ENCODE measurements around the gene NEURL3. TPM values are rescaled to one million over a fixed set of nuclear protein-coding genes. Genes with fewer than 3 reads are reported as not detected.

NEURL3 gene
- total RNA-seq, 5 donors from 2014 or later (not counting 1 experiment from before 2014, with no cell fraction given) = 0.23 TPM; not detected in 4

DNA sequence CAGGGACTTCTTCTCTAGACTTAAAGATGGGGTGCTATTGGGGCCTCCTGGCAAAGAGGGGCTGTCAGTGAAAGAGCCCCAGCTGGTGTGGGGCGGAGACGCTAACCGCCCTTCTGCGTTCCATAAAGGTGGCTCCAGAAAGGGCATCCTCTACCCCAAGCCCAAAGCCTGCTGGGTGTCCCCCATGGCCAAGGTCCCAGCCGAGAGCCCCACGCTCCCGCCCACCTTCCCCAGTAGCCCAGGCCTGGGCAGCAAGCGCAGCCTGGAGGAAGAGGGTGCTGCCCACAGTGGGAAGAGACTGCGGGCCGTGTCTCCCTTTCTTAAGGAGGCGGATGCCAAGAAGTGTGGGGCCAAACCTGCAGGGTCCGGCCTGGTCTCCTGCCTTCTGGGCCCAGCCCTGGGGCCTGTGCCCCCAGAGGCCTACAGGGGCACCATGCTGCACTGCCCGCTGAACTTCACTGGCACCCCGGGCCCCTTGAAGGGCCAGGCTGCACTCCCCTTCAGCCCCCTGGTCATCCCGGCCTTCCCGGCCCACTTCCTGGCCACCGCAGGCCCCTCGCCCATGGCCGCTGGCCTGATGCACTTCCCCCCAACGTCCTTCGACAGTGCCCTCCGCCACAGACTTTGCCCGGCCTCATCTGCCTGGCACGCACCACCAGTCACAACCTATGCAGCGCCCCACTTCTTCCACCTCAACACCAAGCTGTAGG lies 46.6 kb upstream of the NEURL3 start:
- H3K36me3 ChIP-seq (ENCODE audit: control insufficient read depth in 2 of 2, extremely low read depth in 1 of 2, insufficient read depth in 1 of 2, low read length in 1 of 2) = peaks cover 24 to 59% of the 10 kb centered on the region in 2 donors
- ATAC-seq (replicated peaks in 1 of 4) = peak in 1 of 4 experiments; percentile 3
- H3K27ac ChIP-seq (ENCODE audit: low read length) = no peak overlapping the region
- H3K4me1 ChIP-seq (ENCODE audit: control insufficient read depth in 1 of 2, extremely low read depth in 1 of 2, insufficient read depth in 2 of 2, low read length in 2 of 2) = peaks cover 5 to 30% of the 10 kb centered on the region in 2 experiments
- H3K27ac Mint-ChIP-seq = no peak overlapping the region
- peaks cover 15% of the 10 kb centered on the region for H3K36me3 Mint-ChIP-seq
- POLR2A ChIA-PET = interaction anchor here (0.8 to 1.9 kb wide), 2 partner anchors 11 to 13 kb away, joined by 3 to 5 read pairs; no protein-coding TSS in a partner anchor
- no peaks in the 10 kb centered on the region for H3K27me3 ChIP-seq (replicated peaks in 1 of 2; ENCODE audit: control insufficient read depth in 2 of 2, extremely low read depth in 1 of 2, insufficient read depth in 2 of 2, low read length in 1 of 2)
- WGBS (ENCODE audit: insufficient coverage) = 88% methylated on average over 18 of the region's 25 CpGs
- no peaks in the 10 kb centered on the region for H3K27me3 Mint-ChIP-seq
- no peak overlapping the region for H3K4me3 ChIP-seq (ENCODE audit: control insufficient read depth in 1 of 2, extremely low read depth in 1 of 2, low read length in 1 of 2)
- CTCF ChIA-PET = interaction anchor here in 1 of 2 donors (3.6 kb wide), 1 partner anchor 12 kb away, joined by 48 read pairs; the partner anchor contains the start of gene ARID5A
- H3K9me3 ChIP-seq = no peaks in the 10 kb centered on the region
- H3K9me3 Mint-ChIP-seq = no peaks in the 10 kb centered on the region
- peak in 1 of 35 experiments; percentile 11 for DNase-seq
- H3K4me1 Mint-ChIP-seq = peaks cover 31 to 41% (median 37%) of the 10 kb centered on the region in 3 donors
- H3K4me3 Mint-ChIP-seq = peak overlapping the region in 1 of 3 donors; percentile 49

DNA sequence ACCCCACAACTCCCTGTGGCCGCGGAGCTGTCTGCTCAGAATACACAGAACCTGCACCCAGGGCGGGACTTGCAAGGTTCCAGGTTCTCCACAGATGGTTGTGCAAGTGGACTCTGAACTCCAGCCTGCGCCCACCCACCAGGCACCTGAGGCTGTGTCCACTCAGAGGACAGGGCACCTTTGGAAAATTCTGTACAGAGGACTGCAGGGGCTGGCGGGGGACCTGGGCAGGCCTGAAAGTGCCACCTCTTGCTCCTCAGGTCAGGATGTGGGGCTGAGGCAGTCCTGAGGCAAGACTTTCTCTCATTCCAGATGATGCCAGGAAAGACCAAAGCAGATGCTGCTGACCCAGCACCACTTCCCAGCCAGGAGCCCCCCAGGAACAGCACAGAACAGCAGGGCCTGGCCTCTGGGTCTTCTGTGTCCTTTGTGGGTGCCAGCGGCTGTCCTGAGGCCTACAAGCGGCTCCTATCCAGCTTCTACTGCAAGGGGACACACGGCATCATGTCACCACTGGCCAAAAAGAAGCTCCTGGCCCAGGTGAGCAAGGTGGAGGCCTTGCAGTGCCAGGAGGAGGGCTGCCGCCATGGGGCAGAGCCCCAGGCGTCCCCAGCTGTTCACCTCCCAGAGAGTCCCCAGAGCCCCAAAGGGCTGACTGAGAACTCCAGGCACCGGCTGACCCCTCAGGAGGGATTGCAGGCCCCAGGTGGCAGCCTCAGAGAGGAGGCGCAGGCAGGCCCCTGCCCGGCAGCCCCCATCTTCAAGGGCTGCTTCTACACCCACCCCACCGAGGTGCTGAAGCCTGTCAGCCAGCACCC lies 45.8 kb upstream of the NEURL3 start:
- H3K36me3 Mint-ChIP-seq = peaks cover 20% of the 10 kb centered on the region
- no peaks in the 10 kb centered on the region for H3K27me3 ChIP-seq (replicated peaks in 1 of 2; ENCODE audit: control insufficient read depth in 2 of 2, extremely low read depth in 1 of 2, insufficient read depth in 2 of 2, low read length in 1 of 2)
- POLR2A ChIA-PET = interaction anchor here in 1 of 2 donors (1.9 kb wide), 1 partner anchor 11 kb away, joined by 5 read pairs; no protein-coding TSS in a partner anchor

DNA sequence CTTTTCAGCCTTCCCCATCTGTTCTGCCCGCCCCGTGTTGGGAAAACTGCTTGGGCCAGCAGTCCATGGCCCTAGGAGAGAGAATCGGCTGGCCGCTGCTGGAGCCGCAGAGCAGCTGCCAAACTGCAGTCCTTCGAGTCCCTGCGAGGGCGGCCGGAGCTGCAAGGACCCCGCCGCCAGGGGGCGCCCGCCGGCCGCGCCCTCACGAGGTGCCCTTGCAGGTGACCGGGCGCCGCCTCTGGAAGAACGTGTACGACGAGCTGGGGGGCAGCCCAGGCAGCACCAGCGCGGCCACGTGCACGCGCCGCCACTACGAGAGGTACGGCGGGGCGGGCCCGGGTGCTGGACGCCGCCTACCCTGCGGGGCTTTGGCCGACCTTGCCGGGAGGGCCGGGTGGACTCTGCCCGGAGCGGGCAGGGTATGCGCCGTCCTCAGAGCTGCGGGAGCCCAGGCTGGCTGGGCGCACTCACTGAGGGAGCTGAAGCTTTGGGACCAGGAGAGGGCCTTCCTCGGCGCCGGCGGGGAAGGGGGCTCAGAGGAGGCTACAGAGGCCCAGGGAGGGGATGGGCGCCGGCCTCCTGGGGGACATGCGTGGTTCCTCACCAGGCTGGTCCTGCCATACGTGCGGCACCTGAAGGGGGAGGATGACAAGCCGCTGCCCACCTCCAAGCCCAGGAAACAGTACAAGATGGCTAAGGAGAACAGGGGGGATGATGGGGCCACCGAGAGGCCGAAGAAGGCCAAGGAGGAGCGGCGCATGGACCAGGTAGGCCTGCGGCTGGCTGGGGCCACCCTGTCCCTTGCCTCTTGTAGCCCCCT lies 45.0 kb upstream of the NEURL3 start:
- 93% methylated on average over 55 of the region's 61 CpGs for WGBS (ENCODE audit: insufficient coverage)
- POLR2A ChIA-PET = interaction anchor here (0.6 to 1.9 kb wide), 3 partner anchors 10 to 285 kb away, joined by 3 to 5 read pairs (median 4); no protein-coding TSS in a partner anchor

More for the DNA sequence above, 45.8 kb upstream of the NEURL3 start:
- Histone ChIP-seq H3K9me3 (no peaks in the 10 kb centered on the region), H3K4me3 (ENCODE audit: control insufficient read depth in 1 of 2, extremely low read depth in 1 of 2, low read length in 1 of 2) (no peak overlapping the region), H3K4me1 (ENCODE audit: control insufficient read depth in 1 of 2, extremely low read depth in 1 of 2, insufficient read depth in 2 of 2, low read length in 2 of 2) (peaks cover 12 to 37% of the 10 kb centered on the region in 2 experiments), H3K36me3 (ENCODE audit: control insufficient read depth in 2 of 2, extremely low read depth in 1 of 2, insufficient read depth in 1 of 2, low read length in 1 of 2) (peaks cover 29 to 65% of the 10 kb centered on the region in 2 donors), H3K27ac (ENCODE audit: low read length) (no peak overlapping the region)
- H3K9me3 Mint-ChIP-seq = no peaks in the 10 kb centered on the region
- WGBS (ENCODE audit: insufficient coverage) = 96% methylated on average over 10 of the region's 14 CpGs
- H3K4me3 Mint-ChIP-seq = no peak overlapping the region
- CTCF ChIA-PET = interaction anchor here in 1 of 2 donors (3.6 kb wide), 1 partner anchor 11 kb away, joined by 48 read pairs; the partner anchor contains the start of gene ARID5A
- H3K27me3 Mint-ChIP-seq = no peaks in the 10 kb centered on the region
- no peak overlapping the region for H3K27ac Mint-ChIP-seq
- ATAC-seq (replicated peaks in 1 of 4) = no peak
- no peak for DNase-seq
- peaks cover 39 to 44% (median 41%) of the 10 kb centered on the region in 3 donors for H3K4me1 Mint-ChIP-seq

DNA sequence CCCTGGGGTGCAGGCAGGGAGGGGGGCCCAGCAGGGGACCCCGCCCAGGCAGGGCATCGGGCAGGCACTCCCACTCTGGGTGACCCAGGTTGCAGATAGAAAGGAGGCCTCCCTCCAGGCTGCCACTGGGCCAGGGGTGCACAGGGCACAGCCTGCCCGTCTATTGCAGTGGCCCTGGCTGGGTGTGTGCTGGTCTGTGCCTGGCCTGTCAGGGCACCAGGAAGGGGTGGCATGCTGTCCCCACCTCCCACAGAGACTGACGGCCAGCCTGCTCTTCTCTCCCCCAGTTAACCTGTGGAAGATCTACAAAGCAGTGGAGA lies 44.3 kb upstream of the NEURL3 start:
- H3K9me3 Mint-ChIP-seq = no peaks in the 10 kb centered on the region
- ChIA-PET POLR2A (interaction anchor here (0.6 to 1.0 kb wide), 2 partner anchors 10 to 286 kb away, joined by 3 to 4 read pairs; no protein-coding TSS in a partner anchor), CTCF (no interaction called here)
- Histone ChIP-seq H3K4me3 (ENCODE audit: control insufficient read depth in 1 of 2, extremely low read depth in 1 of 2, low read length in 1 of 2) (no peak overlapping the region), H3K27me3 (replicated peaks in 1 of 2; ENCODE audit: control insufficient read depth in 2 of 2, extremely low read depth in 1 of 2, insufficient read depth in 2 of 2, low read length in 1 of 2) (no peaks in the 10 kb centered on the region), H3K4me1 (ENCODE audit: control insufficient read depth in 1 of 2, extremely low read depth in 1 of 2, insufficient read depth in 2 of 2, low read length in 2 of 2) (peaks cover 16 to 49% of the 10 kb centered on the region in 2 experiments), H3K9me3 (no peaks in the 10 kb centered on the region), H3K27ac (ENCODE audit: low read length) (no peak overlapping the region), H3K36me3 (ENCODE audit: control insufficient read depth in 2 of 2, extremely low read depth in 1 of 2, insufficient read depth in 1 of 2, low read length in 1 of 2) (peaks cover 29 to 70% of the 10 kb centered on the region in 2 donors)
- H3K27me3 Mint-ChIP-seq = no peaks in the 10 kb centered on the region
- DNase-seq (no peak), ATAC-seq (replicated peaks in 1 of 4) (no peak)
- 100% methylated on average over 1 of the region's 4 CpGs for whole genome bisulfite sequencing (ENCODE audit: insufficient coverage)
- H3K36me3 Mint-ChIP-seq = peaks cover 29% of the 10 kb centered on the region
- H3K4me1 Mint-ChIP-seq = peaks cover 50 to 54% (median 50%) of the 10 kb centered on the region in 3 donors
- peak overlapping the region in 1 of 3 donors; percentile 31 for H3K4me3 Mint-ChIP-seq
- H3K27ac Mint-ChIP-seq = no peak overlapping the region

More for the DNA sequence above, 45.0 kb upstream of the NEURL3 start:
- Histone ChIP-seq H3K36me3 (ENCODE audit: control insufficient read depth in 2 of 2, extremely low read depth in 1 of 2, insufficient read depth in 1 of 2, low read length in 1 of 2) (peaks cover 29 to 66% of the 10 kb centered on the region in 2 donors), H3K27ac (ENCODE audit: low read length) (no peak overlapping the region), H3K4me3 (ENCODE audit: control insufficient read depth in 1 of 2, extremely low read depth in 1 of 2, low read length in 1 of 2) (no peak overlapping the region), H3K9me3 (no peaks in the 10 kb centered on the region), H3K27me3 (replicated peaks in 1 of 2; ENCODE audit: control insufficient read depth in 2 of 2, extremely low read depth in 1 of 2, insufficient read depth in 2 of 2, low read length in 1 of 2) (no peaks in the 10 kb centered on the region), H3K4me1 (ENCODE audit: control insufficient read depth in 1 of 2, extremely low read depth in 1 of 2, insufficient read depth in 2 of 2, low read length in 2 of 2) (peaks cover 16 to 45% of the 10 kb centered on the region in 2 experiments)
- Mint-ChIP-seq H3K36me3 (peaks cover 24% of the 10 kb centered on the region), H3K4me3 (peak overlapping the region in 1 of 3 donors; percentile 31), H3K9me3 (no peaks in the 10 kb centered on the region), H3K27me3 (no peaks in the 10 kb centered on the region), H3K4me1 (peaks cover 47 to 52% (median 48%) of the 10 kb centered on the region in 3 donors), H3K27ac (no peak overlapping the region)
- CTCF ChIA-PET = no interaction called here
- DNase-seq (no peak), ATAC-seq (replicated peaks in 1 of 4) (no peak)

DNA sequence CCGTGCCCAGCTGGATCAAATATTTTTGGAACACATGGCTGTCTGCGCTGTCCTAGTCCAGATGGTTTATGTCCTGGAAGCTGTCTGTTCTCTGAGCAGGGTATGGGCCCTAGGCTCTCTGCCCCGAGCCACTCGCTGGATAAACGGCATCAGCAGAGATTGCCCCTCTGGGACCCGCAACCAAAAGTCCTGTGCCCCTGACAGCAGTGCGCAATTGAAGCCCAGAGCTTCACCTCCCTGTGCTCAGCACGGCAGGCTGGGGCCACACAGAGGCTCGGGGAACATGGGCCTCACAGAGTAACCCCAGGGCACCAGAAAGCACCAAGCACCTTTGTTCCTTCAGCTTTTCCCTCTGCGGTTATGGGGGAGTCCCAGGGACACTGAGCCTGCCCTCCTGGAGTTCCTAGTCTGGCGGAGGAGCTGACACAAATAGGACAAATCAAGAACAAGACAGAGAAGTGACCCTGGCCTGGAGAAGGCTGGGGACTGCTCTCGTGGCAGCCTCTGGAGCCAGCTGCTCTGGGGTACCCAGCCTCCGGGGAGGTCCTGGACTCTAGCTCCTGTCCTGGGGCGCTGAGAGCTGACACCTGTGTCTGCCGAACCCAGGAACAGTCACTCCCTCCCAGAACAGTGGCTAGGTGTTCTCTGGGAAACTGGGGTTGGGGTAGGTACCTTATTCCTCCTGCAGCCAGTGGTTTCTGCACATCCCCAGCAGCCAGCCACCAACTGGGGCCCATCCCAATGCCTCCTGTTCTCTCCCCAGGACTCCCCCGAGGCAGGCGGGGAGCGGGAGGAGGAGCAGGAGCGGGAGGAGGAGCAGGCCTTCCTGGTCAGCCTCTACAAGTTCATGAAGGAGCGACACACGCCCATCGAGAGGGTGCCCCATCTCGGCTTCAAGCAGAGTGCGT lies 43.7 kb upstream of the NEURL3 start:
- peaks cover 50 to 55% (median 50%) of the 10 kb centered on the region in 3 donors for H3K4me1 Mint-ChIP-seq

More for the DNA sequence above, 43.7 kb upstream of the NEURL3 start:
- no peak for DNase-seq
- no peak for ATAC-seq (replicated peaks in 1 of 4)
- H3K9me3 Mint-ChIP-seq = no peaks in the 10 kb centered on the region
- Histone ChIP-seq H3K4me3 (ENCODE audit: control insufficient read depth in 1 of 2, extremely low read depth in 1 of 2, low read length in 1 of 2) (no peak overlapping the region), H3K27ac (ENCODE audit: low read length) (no peak overlapping the region), H3K27me3 (replicated peaks in 1 of 2; ENCODE audit: control insufficient read depth in 2 of 2, extremely low read depth in 1 of 2, insufficient read depth in 2 of 2, low read length in 1 of 2) (no peaks in the 10 kb centered on the region), H3K36me3 (ENCODE audit: control insufficient read depth in 2 of 2, extremely low read depth in 1 of 2, insufficient read depth in 1 of 2, low read length in 1 of 2) (peaks cover 29 to 74% of the 10 kb centered on the region in 2 donors), H3K4me1 (ENCODE audit: control insufficient read depth in 1 of 2, extremely low read depth in 1 of 2, insufficient read depth in 2 of 2, low read length in 2 of 2) (peaks cover 16 to 46% of the 10 kb centered on the region in 2 experiments), H3K9me3 (no peaks in the 10 kb centered on the region)
- WGBS (ENCODE audit: insufficient coverage) = 97% methylated on average over 20 of the region's 24 CpGs
- peaks cover 35% of the 10 kb centered on the region for H3K36me3 Mint-ChIP-seq
- POLR2A ChIA-PET = interaction anchor here (0.5 to 2.3 kb wide), 7 partner anchors 9 to 275 kb away, joined by 3 to 15 read pairs (median 3); no protein-coding TSS in a partner anchor
- CTCF ChIA-PET = interaction anchor here in 1 of 2 donors (1.0 kb wide), 1 partner anchor 10 kb away, joined by 3 read pairs; no protein-coding TSS in a partner anchor
- no peaks in the 10 kb centered on the region for H3K27me3 Mint-ChIP-seq
- H3K4me3 Mint-ChIP-seq = no peak overlapping the region
- H3K27ac Mint-ChIP-seq = peak overlapping the region in 1 of 2 donors; percentile 64

All from T-cell (primary cell).